Retinal pigment epithelial cell (primary cell): ENCODE measurements around the gene COQ3.
"Not testable (repeated sequence)": the region's sequence is repeated elsewhere in the genome, so short reads cannot be mapped to it uniquely, and the experiment has no call there.

Source experiments
- DNase-seq: peaks from one replicate; pipeline ENCODE4 v3.0.0-alpha.2; 2010; ENCODE audit warnings: low read depth
- H3K4me3 ChIP-seq: 2 replicates; pipeline ENCODE4 v1.5.1; 2011; ENCODE audit warnings: mild to moderate bottlenecking, low read length, control low read depth, moderate library complexity
- CTCF ChIP-seq: conservative IDR thresholded peaks from 2 replicates; pipeline ENCODE4 v1.5.1; 2011; ENCODE audit warnings: low read depth, low read length, control low read depth, inconsistent platforms

The COQ3 gene

GRCh38 chr6:99348288-99349170 lies 45.5 kb downstream of the COQ3 start:
- peak overlapping the region; percentile 68 for H3K4me3 ChIP-seq

GRCh38 chr6:99347804-99348203 lies 46.2 kb downstream of the COQ3 start:
- H3K4me3 ChIP-seq: no peak overlapping the region
- TF ChIP-seq CTCF: no peak
- DNase-seq: no peak

More at GRCh38 chr6:99348288-99349170, 45.5 kb downstream of the COQ3 start:
- no peak for DNase-seq
- TF ChIP-seq CTCF: no peak

GRCh38 chr6:99346595-99346994 lies 47.4 kb downstream of the COQ3 start:
- no peak for DNase-seq
- H3K4me3 ChIP-seq: no peak overlapping the region
- no peak for TF ChIP-seq CTCF

- no peak for TF ChIP-seq CTCF
- no peak overlapping the region for H3K4me3 ChIP-seq
- peak; percentile 39 for DNase-seq
Observed at GRCh38 chr6:99345164-99345563, 48.8 kb downstream of the COQ3 start.

GRCh38 chr6:99344289-99344688 lies 49.7 kb downstream of the COQ3 start:
- H3K4me3 ChIP-seq: no peak overlapping the region
- no peak for TF ChIP-seq CTCF
- peak; percentile 52 for DNase-seq

- no peak for TF ChIP-seq CTCF
- DNase-seq: no peak
- H3K4me3 ChIP-seq: no peak overlapping the region
Observed at GRCh38 chr6:99341862-99342455, 52.0 kb downstream of the COQ3 start.

GRCh38 chr6:99338188-99338587 lies 55.8 kb downstream of the COQ3 start:
- no peak for TF ChIP-seq CTCF
- no peak for DNase-seq
- H3K4me3 ChIP-seq: no peak overlapping the region

- DNase-seq, H3K4me3 ChIP-seq: not testable (repeated sequence)
Observed at GRCh38 chr6:99335298-99335697, 58.7 kb downstream of the COQ3 start.
